GM12891 (cell line): ENCODE measurements around the gene MEGF10.

ENCODE experiments used
- PAX5 ChIP-seq: IDR thresholded peaks from 2 replicates; pipeline ENCODE4 v1.6.1; 2011; ENCODE audit warnings: low read length, moderate library complexity, mild to moderate bottlenecking; ENCODE audit not compliant: insufficient read depth, severe bottlenecking
- POLR2A ChIP-seq: IDR thresholded peaks from 2 replicates; pipeline ENCODE4 v1.6.1; 2011; ENCODE audit warnings: low read depth, low read length, control low read depth
- POLR2AphosphoS5 ChIP-seq: IDR thresholded peaks from 2 replicates; pipeline ENCODE4 v1.6.1; 2011; ENCODE audit warnings: low read depth, low read length, control low read depth
- POU2F2 ChIP-seq: IDR thresholded peaks from 2 replicates; pipeline ENCODE4 v1.6.1; 2011; ENCODE audit warnings: low read depth, mild to moderate bottlenecking, control low read depth, low read length, moderate library complexity
- SPI1 ChIP-seq: IDR thresholded peaks from 2 replicates; pipeline ENCODE4 v1.6.1; 2011; ENCODE audit warnings: low read depth, low read length, control low read depth
- TAF1 ChIP-seq: IDR thresholded peaks from 2 replicates; pipeline ENCODE4 v1.6.1; 2011; ENCODE audit warnings: low read depth, low read length, control low read depth

DNA sequence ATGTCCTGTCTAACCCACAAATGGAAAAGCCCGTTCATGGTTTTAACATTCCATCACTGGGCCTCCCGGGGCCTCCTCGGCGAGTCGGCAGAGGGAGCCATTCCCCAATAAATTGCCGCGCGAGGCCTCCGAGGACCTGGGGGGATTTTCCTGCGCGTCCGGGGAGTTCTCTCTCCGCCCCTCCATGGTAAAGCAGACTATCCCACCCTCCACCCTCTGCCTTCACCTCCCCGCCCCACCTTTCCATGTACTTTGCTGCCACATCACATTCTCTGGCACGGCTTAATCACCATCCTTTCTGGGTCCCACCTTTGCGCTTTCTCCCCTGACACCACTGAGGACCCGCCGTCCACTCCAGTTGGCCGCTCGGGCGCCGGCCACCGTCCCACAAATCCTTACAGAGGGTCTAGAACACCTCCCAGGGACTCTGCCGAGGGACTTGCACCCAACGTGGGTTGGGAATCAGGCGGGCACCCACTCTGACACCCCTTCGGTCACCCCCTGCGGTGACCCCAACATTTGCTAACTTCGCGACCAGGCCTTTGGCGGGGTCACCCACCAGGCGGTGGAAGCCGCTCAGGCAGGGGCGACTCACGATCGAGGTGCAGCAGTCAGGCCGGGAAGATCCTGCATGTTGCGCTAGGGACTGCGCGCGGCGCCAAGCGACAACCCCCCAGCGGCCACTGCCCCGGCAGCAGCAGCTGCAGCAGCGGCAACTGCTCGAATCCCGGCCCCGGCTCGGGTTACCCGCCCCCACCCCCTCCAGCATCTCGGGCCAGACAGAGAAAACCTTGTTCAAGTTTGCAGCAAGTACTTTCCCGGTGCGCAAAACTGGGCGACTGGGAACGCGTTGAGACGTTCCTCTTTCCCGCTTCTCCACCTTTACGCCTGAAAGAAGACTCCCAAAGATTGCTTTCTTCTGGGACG, at the start of gene MEGF10:
- TF ChIP-seq POLR2AphosphoS5 = no peak
- TF ChIP-seq POLR2A = no peak
- no peak for TF ChIP-seq PAX5
- no peak for TF ChIP-seq TAF1
- no peak for TF ChIP-seq SPI1
- no peak for TF ChIP-seq POU2F2
